GM18499 (cell line): Measurements from ENCODE around the gene MRPS18B.

Experiments used
- ATAC-seq: cut with Tn5 transposase; IDR thresholded peaks from one replicate; pipeline ENCODE4 v1.9.1; 2021; ENCODE audit warnings: moderate number of reproducible peaks; ENCODE audit not compliant: insufficient read depth, unreplicated experiment

MRPS18B gene

DNA sequence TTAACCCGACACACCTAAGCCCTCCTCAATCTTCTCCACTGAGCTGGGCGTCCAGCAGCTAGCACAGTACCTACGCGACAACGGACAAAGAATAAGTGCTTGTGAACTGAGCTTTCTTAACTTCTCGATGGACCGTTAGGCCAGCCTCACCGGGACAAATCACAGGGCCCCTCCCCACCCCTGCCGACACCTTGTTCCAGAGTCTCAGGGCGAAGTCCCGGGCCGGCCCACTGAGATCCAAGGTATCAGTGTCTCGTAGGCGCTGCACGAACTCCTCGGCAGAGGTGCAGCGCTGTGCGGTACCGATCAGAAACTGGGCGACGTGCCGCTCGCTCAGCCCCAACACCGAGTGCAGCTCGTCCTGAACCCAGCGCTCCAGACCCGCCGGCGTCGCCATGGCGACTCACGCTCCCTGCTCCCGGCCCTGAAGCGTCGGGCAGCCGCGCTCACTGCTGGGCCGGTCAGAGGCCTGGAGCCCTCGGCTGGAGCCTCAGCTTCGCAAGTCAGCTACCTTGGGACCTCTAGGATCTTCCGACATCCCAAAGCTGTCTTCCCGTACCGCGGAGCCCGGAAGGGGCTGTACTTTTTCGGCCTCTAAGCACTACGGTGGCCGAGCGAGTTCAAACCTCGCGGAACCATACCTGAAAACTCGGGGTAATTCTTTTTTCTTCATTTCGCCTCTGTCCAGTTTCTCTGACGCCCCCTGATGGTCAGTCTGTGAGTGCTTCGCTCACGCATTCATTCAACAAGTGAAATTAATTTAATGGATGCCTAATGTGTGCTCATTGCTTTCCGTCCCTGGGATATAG is 55.0 kb downstream of the MRPS18B start, which contains the start of gene DHX16:
DHX16 (minus strand) TSS at position 562 of the 809 bp plus-strand sequence; CDS start at position 397, 165 bp downstream.
- ATAC-seq, result peak; percentile 47
